ENCODE results near the gene RPS6KA6. TPM values are rescaled to one million over a fixed set of nuclear protein-coding genes. Genes with fewer than 3 reads are reported as not detected.

The RPS6KA6 gene
- polyA plus RNA-seq, 1 donor (not counting 4 experiments of a cell fraction or from before 2014, with no cell fraction given) = 2.7 TPM

GRCh38 chrX:84078991-84079390, 109.0 kb downstream of the RPS6KA6 start:
- no peak overlapping the region for H3K4me3 ChIP-seq (ENCODE audit: control insufficient read depth in 2 of 3, extremely low read depth in 1 of 3, insufficient read depth in 2 of 3, low read depth in 1 of 3, low read length in 3 of 3)
- H3K9me1 ChIP-seq (ENCODE audit: control insufficient read depth, extremely low read depth, insufficient read depth, low read length) = no peaks in the 10 kb centered on the region
- H3K9me3 ChIP-seq (ENCODE audit: control insufficient read depth, low read depth, low read length) = no peaks in the 10 kb centered on the region

GRCh38 chrX:84064814-84065213, 123.2 kb downstream of the RPS6KA6 start:
- Histone ChIP-seq H3K9me1 (ENCODE audit: control insufficient read depth, extremely low read depth, insufficient read depth, low read length) (no peaks in the 10 kb centered on the region), H3K4me1 (ENCODE audit: control insufficient read depth, extremely low read depth, insufficient read depth, low read length) (no peaks in the 10 kb centered on the region), H3K4me3 (ENCODE audit: control insufficient read depth in 2 of 3, extremely low read depth in 1 of 3, insufficient read depth in 2 of 3, low read depth in 1 of 3, low read length in 3 of 3) (no peak overlapping the region), H3K27me3 (ENCODE audit: control insufficient read depth, extremely low read depth, insufficient read depth, low read length) (no peaks in the 10 kb centered on the region), H4K20me1 (ENCODE audit: control insufficient read depth, extremely low read depth, insufficient read depth, low read length) (no peaks in the 10 kb centered on the region), H3K9me3 (ENCODE audit: control insufficient read depth, low read depth, low read length) (no peaks in the 10 kb centered on the region), H2AFZ (ENCODE audit: control insufficient read depth, low read length) (no peak overlapping the region), H3K27ac (ENCODE audit: control insufficient read depth, insufficient read depth, low read length) (no peak overlapping the region), H3K79me2 (ENCODE audit: control insufficient read depth, insufficient read depth, low read length) (no peaks in the 10 kb centered on the region), H3K9ac (ENCODE audit: control insufficient read depth, extremely low read depth, insufficient read depth, low read length) (no peak overlapping the region), H3K36me3 (ENCODE audit: control insufficient read depth in 2 of 2, extremely low read depth in 1 of 2, insufficient read depth in 2 of 2, low read length in 2 of 2) (no peaks in the 10 kb centered on the region), H3K4me2 (ENCODE audit: control insufficient read depth, extremely low read depth, insufficient read depth, low read depth, low read length) (no peak overlapping the region)
- TF ChIP-seq EZH2 (IDR thresholded peaks at IDR 0.05; ENCODE audit: low read length) = no peak
- no peak for TF ChIP-seq CTCF (optimal IDR thresholded peaks at IDR 0.05 in 1 of 3, IDR thresholded peaks at IDR 0.05 in 1 of 3, conservative IDR thresholded peaks at IDR 0.05 in 1 of 3; ENCODE audit: extremely low read depth in 1 of 3, insufficient read depth in 2 of 3, low read length in 3 of 3)
- no peak for DNase-seq (ENCODE audit: low read depth, low spot score)
- dilution Hi-C loops (cut with MboI; ENCODE audit: extremely low pct_ligation_motif_present, low sequenced_read_pairs) = no loop called here
- FAIRE-seq = no peak

More at GRCh38 chrX:84078991-84079390, 109.0 kb downstream of the RPS6KA6 start:
- Histone ChIP-seq H3K36me3 (ENCODE audit: control insufficient read depth in 2 of 2, extremely low read depth in 1 of 2, insufficient read depth in 2 of 2, low read length in 2 of 2) (no peaks in the 10 kb centered on the region), H3K4me1 (ENCODE audit: control insufficient read depth, extremely low read depth, insufficient read depth, low read length) (no peaks in the 10 kb centered on the region), H3K27ac (ENCODE audit: control insufficient read depth, insufficient read depth, low read length) (no peak overlapping the region), H3K4me2 (ENCODE audit: control insufficient read depth, extremely low read depth, insufficient read depth, low read depth, low read length) (no peak overlapping the region), H3K9ac (ENCODE audit: control insufficient read depth, extremely low read depth, insufficient read depth, low read length) (no peak overlapping the region), H2AFZ (ENCODE audit: control insufficient read depth, low read length) (no peak overlapping the region), H4K20me1 (ENCODE audit: control insufficient read depth, extremely low read depth, insufficient read depth, low read length) (no peaks in the 10 kb centered on the region), H3K27me3 (ENCODE audit: control insufficient read depth, extremely low read depth, insufficient read depth, low read length) (no peaks in the 10 kb centered on the region), H3K79me2 (ENCODE audit: control insufficient read depth, insufficient read depth, low read length) (no peaks in the 10 kb centered on the region)
- TF ChIP-seq CTCF (optimal IDR thresholded peaks at IDR 0.05 in 1 of 3, IDR thresholded peaks at IDR 0.05 in 1 of 3, conservative IDR thresholded peaks at IDR 0.05 in 1 of 3; ENCODE audit: extremely low read depth in 1 of 3, insufficient read depth in 2 of 3, low read length in 3 of 3) = no peak
- TF ChIP-seq EZH2 (IDR thresholded peaks at IDR 0.05; ENCODE audit: low read length) = no peak
- dilution Hi-C loops (cut with MboI; ENCODE audit: extremely low pct_ligation_motif_present, low sequenced_read_pairs) = no loop called here
- DNase-seq (ENCODE audit: low read depth, low spot score) = no peak
- FAIRE-seq = no peak

Measured in keratinocyte (primary cell).